HCT116 (cell line): Measurements from ENCODE around the gene ARL8B.
"Not testable (repeated sequence)": the region's sequence is repeated elsewhere in the genome, so short reads cannot be mapped to it uniquely, and the experiment has no call there.

ENCODE experiments used
- CEBPB ChIP-seq: IDR thresholded peaks from 2 replicates; pipeline ENCODE4 v1.6.1; 2012; ENCODE audit warnings: low read depth
- CTCF ChIP-seq, 3 experiments: fragments of 200-600 bp in 1 of 3; sonication (generic) in 1 of 3; IDR thresholded peaks in 2 of 3; conservative IDR thresholded peaks in 1 of 3; 2 replicates each; pipeline ENCODE4 v1.5.1; 2012 to 2017; ENCODE audit warnings: low read depth in 2 of 3, low read length in 2 of 3, antibody characterized with exemption in 1 of 3, borderline replicate concordance in 1 of 3, control low read depth in 1 of 3, mild to moderate bottlenecking in 1 of 3, mixed read lengths in 1 of 3, mixed run types in 1 of 3, moderate library complexity in 1 of 3; ENCODE audit not compliant: insufficient read depth in 1 of 3
- POLR2A ChIP-seq: IDR thresholded peaks from 2 replicates; pipeline ENCODE4 v1.7.0; 2011; ENCODE audit warnings: borderline replicate concordance; ENCODE audit not compliant: insufficient read depth, insufficient read length; ENCODE audit errors: extremely low read depth
- TF ChIP-seq, protein P1 (sequence below): IDR thresholded peaks from 2 replicates; pipeline ENCODE4 v1.6.1; 2012
- TF ChIP-seq, protein P2 (sequence below): IDR thresholded peaks from 2 replicates; pipeline ENCODE4 v1.6.1; 2012; ENCODE audit warnings: low read depth
- TF ChIP-seq, protein P3 (sequence below): IDR thresholded peaks from 2 replicates; pipeline ENCODE4 v1.6.1; 2012

DNA sequence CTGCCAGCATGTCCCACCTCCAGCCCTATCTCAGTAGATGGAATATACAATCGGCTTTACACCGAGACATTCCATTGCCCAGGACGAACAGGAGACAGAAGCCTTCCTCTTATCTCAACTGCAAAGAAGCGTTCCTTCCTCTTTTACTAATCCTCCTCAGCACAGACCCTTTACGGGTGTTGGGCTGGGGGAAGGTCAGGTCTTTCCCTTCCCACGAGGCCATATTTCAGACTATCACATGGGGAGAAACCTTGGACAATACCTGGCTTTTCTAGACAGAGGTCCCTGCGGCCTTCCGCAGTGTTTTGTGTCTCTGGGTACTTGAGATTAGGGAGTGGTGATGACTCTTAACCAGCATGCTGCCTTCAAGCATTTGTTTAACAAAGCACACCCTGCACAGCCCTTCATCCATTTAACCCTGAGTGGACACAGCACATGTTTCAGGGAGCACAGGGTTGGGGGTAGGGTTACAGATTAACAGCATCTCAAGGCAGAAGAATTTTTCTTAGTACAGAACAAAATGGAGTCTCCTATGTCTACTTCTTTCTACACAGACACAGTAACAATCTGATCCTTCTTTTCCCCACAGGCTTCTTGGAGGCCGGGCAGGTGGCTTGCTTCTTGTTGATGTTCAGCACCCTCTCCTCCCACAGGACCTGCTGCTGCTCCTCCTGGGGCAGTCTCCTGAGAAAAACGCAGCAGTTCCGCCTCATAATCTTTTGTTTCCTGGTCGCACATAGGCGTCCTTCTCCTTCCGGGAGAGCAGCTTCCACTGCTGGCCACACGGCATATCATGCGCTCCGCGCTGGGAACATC, 39.9 kb upstream of the ARL8B start:
- TF ChIP-seq POLR2A; CTCF (IDR thresholded peaks at IDR 0.05 in 2 of 3, conservative IDR thresholded peaks at IDR 0.05 in 1 of 3; ENCODE audit: borderline replicate concordance in 1 of 3, insufficient read depth in 1 of 3, low read depth in 2 of 3, low read length in 2 of 3); CEBPB: not testable (repeated sequence)
- TF ChIP-seq, protein P1, sequence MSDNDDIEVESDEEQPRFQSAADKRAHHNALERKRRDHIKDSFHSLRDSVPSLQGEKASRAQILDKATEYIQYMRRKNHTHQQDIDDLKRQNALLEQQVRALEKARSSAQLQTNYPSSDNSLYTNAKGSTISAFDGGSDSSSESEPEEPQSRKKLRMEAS = not testable (repeated sequence)
- TF ChIP-seq, protein P2, sequence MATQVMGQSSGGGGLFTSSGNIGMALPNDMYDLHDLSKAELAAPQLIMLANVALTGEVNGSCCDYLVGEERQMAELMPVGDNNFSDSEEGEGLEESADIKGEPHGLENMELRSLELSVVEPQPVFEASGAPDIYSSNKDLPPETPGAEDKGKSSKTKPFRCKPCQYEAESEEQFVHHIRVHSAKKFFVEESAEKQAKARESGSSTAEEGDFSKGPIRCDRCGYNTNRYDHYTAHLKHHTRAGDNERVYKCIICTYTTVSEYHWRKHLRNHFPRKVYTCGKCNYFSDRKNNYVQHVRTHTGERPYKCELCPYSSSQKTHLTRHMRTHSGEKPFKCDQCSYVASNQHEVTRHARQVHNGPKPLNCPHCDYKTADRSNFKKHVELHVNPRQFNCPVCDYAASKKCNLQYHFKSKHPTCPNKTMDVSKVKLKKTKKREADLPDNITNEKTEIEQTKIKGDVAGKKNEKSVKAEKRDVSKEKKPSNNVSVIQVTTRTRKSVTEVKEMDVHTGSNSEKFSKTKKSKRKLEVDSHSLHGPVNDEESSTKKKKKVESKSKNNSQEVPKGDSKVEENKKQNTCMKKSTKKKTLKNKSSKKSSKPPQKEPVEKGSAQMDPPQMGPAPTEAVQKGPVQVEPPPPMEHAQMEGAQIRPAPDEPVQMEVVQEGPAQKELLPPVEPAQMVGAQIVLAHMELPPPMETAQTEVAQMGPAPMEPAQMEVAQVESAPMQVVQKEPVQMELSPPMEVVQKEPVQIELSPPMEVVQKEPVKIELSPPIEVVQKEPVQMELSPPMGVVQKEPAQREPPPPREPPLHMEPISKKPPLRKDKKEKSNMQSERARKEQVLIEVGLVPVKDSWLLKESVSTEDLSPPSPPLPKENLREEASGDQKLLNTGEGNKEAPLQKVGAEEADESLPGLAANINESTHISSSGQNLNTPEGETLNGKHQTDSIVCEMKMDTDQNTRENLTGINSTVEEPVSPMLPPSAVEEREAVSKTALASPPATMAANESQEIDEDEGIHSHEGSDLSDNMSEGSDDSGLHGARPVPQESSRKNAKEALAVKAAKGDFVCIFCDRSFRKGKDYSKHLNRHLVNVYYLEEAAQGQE = not testable (repeated sequence)
- TF ChIP-seq, protein P3, sequence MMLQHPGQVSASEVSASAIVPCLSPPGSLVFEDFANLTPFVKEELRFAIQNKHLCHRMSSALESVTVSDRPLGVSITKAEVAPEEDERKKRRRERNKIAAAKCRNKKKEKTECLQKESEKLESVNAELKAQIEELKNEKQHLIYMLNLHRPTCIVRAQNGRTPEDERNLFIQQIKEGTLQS = not testable (repeated sequence)
